ENCODE measurements around the gene KIF24.

The KIF24 gene

DNA sequence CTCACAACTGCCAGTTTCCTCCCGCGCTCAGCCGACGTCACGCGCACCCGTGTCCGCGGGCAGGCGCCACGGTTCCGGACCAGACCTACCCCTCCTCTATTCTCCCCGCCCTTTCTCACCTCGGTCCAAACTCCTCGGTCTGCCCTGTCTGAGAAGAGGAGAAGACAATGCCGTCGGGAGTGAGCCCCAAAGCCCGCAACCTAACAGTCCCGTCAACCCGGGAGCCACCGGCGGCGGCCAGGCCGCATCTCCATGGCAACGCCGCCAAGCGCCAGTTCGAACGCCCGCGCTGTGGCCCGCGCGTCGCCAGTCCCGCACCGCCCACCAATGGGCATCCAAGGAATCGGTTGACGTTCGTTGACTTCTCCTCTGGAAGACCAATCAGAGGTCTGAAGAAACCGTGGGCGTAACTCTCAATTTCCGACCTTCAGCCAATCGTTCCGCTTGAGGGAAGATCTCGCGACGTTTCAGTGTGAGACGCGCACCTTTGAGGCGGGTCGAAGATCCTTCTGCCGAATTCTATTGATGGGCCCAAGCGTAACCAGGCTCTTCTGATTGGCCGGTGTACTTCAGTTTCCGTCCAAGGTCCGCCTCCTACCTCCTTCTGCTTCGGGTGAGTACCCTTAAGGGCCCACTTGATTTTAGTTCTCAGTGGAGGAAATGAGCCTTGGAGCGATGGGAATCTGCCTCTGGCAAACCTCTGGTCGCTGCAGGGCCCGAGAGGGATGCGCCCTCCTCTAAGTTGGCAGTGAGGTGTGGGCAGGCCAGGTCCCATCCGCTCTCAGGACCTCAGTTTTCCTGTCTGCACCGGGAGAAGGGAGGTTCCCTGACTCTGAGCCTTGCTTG, at the start of gene KIF24, which contains the start of gene NUDT2:
Gene KIF24 (minus strand): TSS at position 282 of the 846 bp plus-strand sequence. CDS start 17,922 bp downstream, outside the sequence.
Gene NUDT2 (plus strand): TSS at position 583 of the 846 bp plus-strand sequence. CDS start 9,471 bp downstream, outside the sequence.
- Histone ChIP-seq H3K27me3 (no peaks in the 10 kb centered on the region), H3K4me3 (peak within 1 kb of the TSS; percentile 87), H3K9ac (peak within 1 kb of the TSS; percentile 96), H3K36me3 (no peaks in the 10 kb centered on the region), H3K9me3 (no peaks in the 10 kb centered on the region), H3K27ac (peak within 1 kb of the TSS; percentile 93), H3K4me2 (peak within 1 kb of the TSS; percentile 93), H4K20me1 (no peaks in the 10 kb centered on the region), H3K4me1 (peaks cover 50% of the 10 kb centered on the region)
- TF ChIP-seq Cebpa-rat (IDR thresholded peaks at IDR 0.05) = no peak

- Histone ChIP-seq H3K36me3 (no peaks in the 10 kb centered on the region), H3K9ac (no peak overlapping the region), H3K4me2 (peak overlapping the region; percentile 97), H3K27ac (no peak overlapping the region), H3K27me3 (no peaks in the 10 kb centered on the region), H3K4me1 (peaks cover 59% of the 10 kb centered on the region), H3K4me3 (no peak overlapping the region), H4K20me1 (no peaks in the 10 kb centered on the region), H3K9me3 (no peaks in the 10 kb centered on the region)
- TF ChIP-seq Cebpa-rat (IDR thresholded peaks at IDR 0.05) = no peak
Observed at GRCh38 chr9:34378376-34379060, 49.5 kb upstream of the KIF24 start.

- peaks cover 3% of the 10 kb centered on the region for H3K9me3 ChIP-seq
- H3K4me2 ChIP-seq = peak overlapping the region; percentile 96
- H3K27ac ChIP-seq = no peak overlapping the region; the same call in 1 of the 2 replicates
- no peaks in the 10 kb centered on the region for H3K27me3 ChIP-seq
- peak overlapping the region; percentile 78 for H3K4me3 ChIP-seq
- peak overlapping the region; percentile 66; the same call in 1 of the 2 replicates for H3K9ac ChIP-seq
- peaks cover 6% of the 10 kb centered on the region; the same call in 1 of the 2 replicates for H3K36me3 ChIP-seq
- TF ChIP-seq Cebpa-rat (IDR thresholded peaks at IDR 0.05) = no peak
- H4K20me1 ChIP-seq = no peaks in the 10 kb centered on the region
- peaks cover 59% of the 10 kb centered on the region for H3K4me1 ChIP-seq
Observed at GRCh38 chr9:34377404-34377746, 48.3 kb upstream of the KIF24 start.

DNA sequence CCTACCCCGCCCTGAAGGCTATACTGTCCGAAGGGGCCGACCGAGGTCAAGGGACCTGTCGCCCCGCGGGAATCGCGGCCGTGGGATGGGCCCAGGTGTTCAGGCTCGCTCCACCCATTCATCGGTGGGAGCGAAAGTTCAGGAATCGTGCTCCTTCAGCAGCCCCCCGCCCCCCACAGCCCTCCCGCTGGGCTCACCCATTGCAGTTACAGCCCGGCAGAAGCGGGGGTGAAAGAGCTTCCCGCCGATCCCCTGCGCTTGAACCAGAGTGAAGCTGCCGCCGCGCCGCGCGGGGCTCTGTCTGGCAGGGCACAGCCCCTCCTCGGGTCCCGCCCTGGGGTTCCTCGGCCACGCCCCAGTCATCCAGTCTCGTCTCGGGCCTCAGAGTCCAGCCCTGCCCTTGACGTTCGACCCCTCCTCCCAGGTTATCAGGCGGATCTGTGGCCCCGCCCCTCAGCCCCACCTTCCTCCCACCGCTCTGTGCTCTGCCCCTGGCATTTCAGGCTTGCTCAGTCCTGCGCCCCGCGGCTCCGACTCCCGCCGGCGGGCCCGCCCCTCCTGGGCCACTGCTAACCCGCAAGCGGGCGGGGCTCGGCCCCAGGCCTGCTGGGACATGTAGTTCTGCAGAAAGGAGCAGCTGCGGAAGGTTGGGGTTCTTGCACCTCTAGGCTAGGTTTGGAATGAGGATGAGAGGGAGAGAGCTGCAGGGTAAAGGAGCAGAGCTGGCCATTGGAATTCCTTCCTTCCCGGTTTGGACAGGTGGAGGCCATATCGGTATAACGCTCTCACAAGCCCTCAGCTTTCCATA, 47.7 kb upstream of the KIF24 start, which contains the start of gene MYORG:
Gene MYORG (minus strand): TSS at position 303 of the 808 bp plus-strand sequence. CDS start 3,955 bp downstream, outside the sequence.
- H3K9ac ChIP-seq = peak within 1 kb of the TSS; percentile 75

DNA sequence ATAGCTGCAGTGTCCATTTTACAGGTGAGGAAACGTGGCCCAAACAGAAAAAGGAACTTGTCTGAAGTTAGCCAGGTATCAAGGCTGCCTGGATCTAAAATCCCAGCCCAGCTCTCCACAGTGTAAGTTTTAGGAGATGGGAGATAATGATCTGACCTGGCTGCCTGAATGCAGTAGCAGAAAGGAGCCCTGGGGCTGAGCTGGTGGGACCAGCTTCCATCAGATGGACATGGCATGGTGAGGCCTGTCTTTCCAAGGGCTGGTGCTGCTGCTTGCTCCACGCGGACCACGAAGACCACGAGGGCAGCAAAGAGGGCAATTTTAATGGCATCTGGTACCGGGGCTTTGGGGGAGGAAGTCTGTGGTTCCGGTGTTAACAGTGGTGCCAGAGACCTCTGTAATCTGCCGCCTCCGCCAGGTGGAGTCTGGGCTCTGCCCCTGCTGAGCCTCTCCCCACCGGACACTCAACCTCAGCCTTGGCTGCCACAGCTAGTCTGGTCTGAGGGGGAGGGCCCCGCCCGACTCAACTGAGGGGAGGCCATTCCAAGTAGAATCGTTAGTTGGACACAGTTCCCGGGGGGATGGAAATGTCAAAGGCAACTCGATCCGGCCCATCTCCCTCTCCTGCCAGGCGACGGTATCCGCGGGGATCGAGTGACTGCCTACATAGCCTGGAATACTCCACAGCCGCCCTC, 47.0 kb upstream of the KIF24 start:
- no peak for TF ChIP-seq Cebpa-rat (IDR thresholded peaks at IDR 0.05)
- peak overlapping the region; percentile 78 for H3K4me3 ChIP-seq
- peaks cover 17% of the 10 kb centered on the region for H3K9me3 ChIP-seq
- H3K4me1 ChIP-seq = peaks cover 54% of the 10 kb centered on the region
- H3K27ac ChIP-seq = 0 out of 2 replicates have a peak overlapping the region, but pooled peaks have one; percentile 26
- peak overlapping the region; percentile 96 for H3K4me2 ChIP-seq
- no peaks in the 10 kb centered on the region for H4K20me1 ChIP-seq
- no peaks in the 10 kb centered on the region for H3K27me3 ChIP-seq
- peaks cover 19% of the 10 kb centered on the region for H3K36me3 ChIP-seq
- H3K9ac ChIP-seq = peak overlapping the region; percentile 75

More for the DNA sequence above, 47.7 kb upstream of the KIF24 start, which contains the start of gene MYORG:
- Histone ChIP-seq H3K4me3 (peak within 1 kb of the TSS; percentile 78), H4K20me1 (no peaks in the 10 kb centered on the region), H3K27me3 (no peaks in the 10 kb centered on the region), H3K4me1 (peaks cover 59% of the 10 kb centered on the region), H3K36me3 (peaks cover 12% of the 10 kb centered on the region), H3K27ac (peak within 1 kb of the TSS; percentile 26; the same call in 1 of the 2 replicates), H3K9me3 (peaks cover 9% of the 10 kb centered on the region), H3K4me2 (peak within 1 kb of the TSS; percentile 96)
- TF ChIP-seq Cebpa-rat (IDR thresholded peaks at IDR 0.05) = no peak

DNA sequence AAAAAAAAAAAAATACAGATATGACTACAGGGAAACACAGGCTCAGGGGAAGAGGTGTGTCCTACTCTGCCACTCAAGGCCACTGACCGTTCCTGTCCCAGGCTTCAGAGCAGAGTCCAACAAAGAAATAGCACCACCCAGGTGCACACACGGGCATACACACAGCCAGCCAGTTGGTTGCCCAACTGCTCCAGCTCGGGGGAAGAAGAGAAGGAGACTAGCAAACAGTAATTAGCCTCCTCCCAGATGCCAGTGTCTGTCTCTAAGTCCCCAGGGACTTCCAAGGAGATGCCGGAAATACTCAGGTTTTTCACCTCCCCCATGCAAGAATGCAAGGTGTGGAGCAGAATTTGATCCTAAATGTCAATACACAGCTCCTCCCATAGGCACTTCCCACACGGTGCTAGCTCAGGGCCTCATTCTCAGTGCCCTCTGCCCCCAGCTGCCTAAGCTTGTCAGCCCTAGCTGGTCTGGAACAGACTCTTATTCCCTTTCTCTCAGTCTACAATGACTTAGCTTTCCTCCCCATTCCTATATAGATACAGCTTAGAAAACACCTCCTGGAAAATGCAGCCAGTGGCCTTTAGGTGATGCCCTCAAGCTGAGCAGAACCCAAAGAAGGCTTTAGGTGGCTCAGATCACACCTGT, 46.0 kb upstream of the KIF24 start:
- H3K4me1 ChIP-seq = peaks cover 45% of the 10 kb centered on the region
- no peak overlapping the region for H3K27ac ChIP-seq
- no peaks in the 10 kb centered on the region for H4K20me1 ChIP-seq
- no peak overlapping the region for H3K9ac ChIP-seq
- H3K4me2 ChIP-seq = peak overlapping the region; percentile 96
- no peak for TF ChIP-seq Cebpa-rat (IDR thresholded peaks at IDR 0.05)
- H3K9me3 ChIP-seq = peaks cover 27% of the 10 kb centered on the region
- H3K4me3 ChIP-seq = no peak overlapping the region
- peaks cover 29% of the 10 kb centered on the region for H3K36me3 ChIP-seq
- H3K27me3 ChIP-seq = no peaks in the 10 kb centered on the region

- no peaks in the 10 kb centered on the region for H4K20me1 ChIP-seq
- peaks cover 35% of the 10 kb centered on the region for H3K36me3 ChIP-seq
- no peak overlapping the region for H3K4me3 ChIP-seq
- no peak overlapping the region for H3K9ac ChIP-seq
- no peak overlapping the region for H3K27ac ChIP-seq
- H3K27me3 ChIP-seq = no peaks in the 10 kb centered on the region
- peaks cover 27% of the 10 kb centered on the region for H3K9me3 ChIP-seq
- H3K4me2 ChIP-seq = no peak overlapping the region
- H3K4me1 ChIP-seq = peaks cover 39% of the 10 kb centered on the region
- TF ChIP-seq Cebpa-rat (IDR thresholded peaks at IDR 0.05) = no peak
Observed at GRCh38 chr9:34374339-34374738, 45.3 kb upstream of the KIF24 start.

GRCh38 chr9:34373749-34374148, 44.7 kb upstream of the KIF24 start:
- H3K9ac ChIP-seq = no peak overlapping the region
- no peaks in the 10 kb centered on the region for H4K20me1 ChIP-seq
- TF ChIP-seq Cebpa-rat (IDR thresholded peaks at IDR 0.05) = no peak
- H3K9me3 ChIP-seq = peaks cover 29% of the 10 kb centered on the region
- no peaks in the 10 kb centered on the region for H3K27me3 ChIP-seq
- H3K27ac ChIP-seq = no peak overlapping the region
- H3K4me3 ChIP-seq = no peak overlapping the region
- H3K4me1 ChIP-seq = peaks cover 34% of the 10 kb centered on the region
- H3K36me3 ChIP-seq = peaks cover 35% of the 10 kb centered on the region
- H3K4me2 ChIP-seq = no peak overlapping the region

Measured in BLaER1 (cell line).